NB4 (cell line): ENCODE data around the gene AUTS2.

Experiments used
- CTCF ChIP-seq: IDR thresholded peaks from one replicate; pipeline ENCODE4 v1.5.1; 2012; ENCODE audit warnings: low read depth, low read length
- POLR2A ChIP-seq: IDR thresholded peaks from 2 replicates; pipeline ENCODE4 v1.6.1; 2011; ENCODE audit warnings: mild to moderate bottlenecking; ENCODE audit not compliant: insufficient read length; ENCODE audit errors: extremely low read depth

- no peak for TF ChIP-seq CTCF
- TF ChIP-seq POLR2A, result no peak
Measured at GRCh38 chr7:70570029-70570428, 971.8 kb downstream of the AUTS2 start.
